ENCODE data around the gene NCAM2.
A peak's percentile ranks its signal among the peaks of the same experiment; 100 is the strongest.

Gene NCAM2

DNA sequence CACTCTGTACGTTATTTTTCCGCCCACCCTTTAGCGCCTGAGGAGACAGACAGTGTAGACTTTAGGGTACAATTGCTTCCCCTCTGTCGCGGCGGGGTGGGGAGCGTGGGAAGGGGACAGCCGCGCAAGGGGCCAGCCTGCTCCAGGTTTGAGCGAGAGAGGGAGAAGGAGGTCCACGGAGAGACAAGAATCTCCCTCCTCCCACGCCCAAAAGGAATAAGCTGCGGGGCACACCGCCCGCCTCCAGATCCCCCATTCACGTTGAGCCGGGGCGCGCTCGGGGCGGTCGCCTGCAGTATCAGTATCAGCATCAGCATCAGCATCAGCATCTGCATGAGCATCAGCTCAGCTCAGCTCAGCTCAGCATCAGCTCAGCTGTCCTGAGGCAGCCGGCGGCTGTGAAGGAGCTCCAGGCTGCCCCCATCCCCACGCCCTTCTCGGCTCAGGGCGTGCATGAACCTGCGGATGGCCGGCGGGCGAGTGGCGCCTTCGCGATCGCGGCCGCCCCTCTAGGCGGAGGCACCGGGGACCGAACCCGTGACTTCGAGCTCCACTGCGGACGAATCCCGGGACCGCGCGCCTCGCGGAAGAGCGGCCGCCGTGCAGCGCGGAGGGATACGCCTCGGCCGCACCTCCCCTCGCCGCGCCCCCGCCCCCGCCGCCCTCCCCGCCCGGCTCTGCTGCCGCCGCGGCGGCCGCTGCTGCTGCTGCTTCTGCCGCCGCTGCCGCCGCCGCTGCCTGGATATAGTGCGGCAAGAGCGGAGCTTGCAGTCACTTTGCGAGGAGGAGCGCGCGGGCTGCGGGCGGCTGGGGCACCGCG lies at the start of gene NCAM2:
Gene NCAM2, plus strand, starts transcription at position 774 of the 820 bp plus-strand sequence.
- DNase-seq (ENCODE audit: extremely low read depth in 1 of 2, low read depth in 1 of 2): peak; percentile 19 to 20

DNA sequence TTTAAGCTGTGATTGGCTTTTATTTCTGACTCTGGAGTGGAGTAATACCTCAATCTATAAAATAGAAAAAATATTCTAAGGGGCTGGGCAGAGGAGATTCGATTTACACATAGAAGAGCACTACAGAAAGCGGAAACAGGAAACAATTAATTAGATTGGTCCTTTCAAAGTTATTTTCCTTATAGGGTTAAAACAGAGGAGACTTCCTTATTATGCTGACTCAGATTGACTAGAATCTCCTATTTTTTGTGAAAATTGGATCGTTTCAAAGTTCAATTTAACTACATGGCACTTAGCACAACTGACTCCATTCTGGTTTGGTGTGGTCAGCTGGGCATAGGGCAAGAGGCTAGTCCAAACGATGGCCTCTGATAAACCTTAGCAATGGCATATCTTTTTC lies 48.3 kb upstream of the NCAM2 start:
- no peak for DNase-seq (ENCODE audit: extremely low read depth in 1 of 2, low read depth in 1 of 2)

GRCh38 chr21:20965816-20966215 lies 32.4 kb upstream of the NCAM2 start:
- DNase-seq (ENCODE audit: extremely low read depth in 1 of 2, low read depth in 1 of 2): no peak

- no peak for DNase-seq (ENCODE audit: extremely low read depth in 1 of 2, low read depth in 1 of 2)
Measured at GRCh38 chr21:20968391-20968790, 29.8 kb upstream of the NCAM2 start.

DNA sequence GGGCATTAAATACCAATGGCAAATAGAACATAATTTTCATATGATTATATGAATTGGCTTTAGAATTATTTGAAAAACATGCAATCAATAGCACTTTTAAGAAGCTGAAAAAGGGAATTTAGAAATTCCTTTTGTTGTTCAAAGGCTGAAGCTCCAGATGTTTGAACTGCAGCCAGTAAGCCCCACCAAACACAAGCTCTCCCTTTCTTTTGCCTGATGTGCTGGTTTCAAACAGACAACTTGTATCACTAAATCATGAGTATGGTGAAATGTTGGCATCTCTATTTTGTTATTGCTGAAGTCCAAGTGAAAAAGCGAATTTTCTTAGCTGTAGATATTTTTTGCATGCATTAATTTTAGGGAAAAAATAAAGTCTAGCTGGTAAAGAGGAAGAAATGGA lies 27.5 kb upstream of the NCAM2 start:
- DNase-seq (ENCODE audit: extremely low read depth in 1 of 2, low read depth in 1 of 2): no peak

DNA sequence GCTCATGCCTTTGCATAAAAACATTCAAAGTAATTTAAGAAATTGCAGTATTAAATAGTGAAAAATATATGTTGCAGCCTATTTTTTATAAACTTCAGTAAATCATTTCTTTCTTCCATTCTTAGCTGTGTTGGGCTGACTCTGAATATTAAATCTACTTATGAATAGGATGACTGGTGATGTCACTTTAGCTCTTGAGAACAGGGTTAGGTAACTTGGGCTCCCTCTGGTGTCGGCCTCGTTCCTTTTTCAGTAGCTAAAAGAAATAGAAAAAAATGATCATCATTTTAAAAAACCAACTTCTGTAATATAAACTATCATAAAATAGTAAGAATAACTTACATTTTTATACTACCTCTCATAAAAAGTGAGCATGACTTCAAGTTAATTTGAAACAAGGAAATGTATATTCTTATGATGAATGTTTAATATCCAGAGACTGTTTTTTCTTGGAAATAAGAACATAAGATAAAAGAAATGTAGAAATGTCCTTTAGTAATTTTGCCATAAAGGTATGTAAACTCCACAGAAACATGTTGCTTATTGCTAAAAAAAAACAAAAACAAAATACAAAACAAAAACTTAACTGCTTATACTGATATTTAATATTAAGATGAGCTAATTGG lies 26.8 kb upstream of the NCAM2 start:
- no peak for DNase-seq (ENCODE audit: extremely low read depth in 1 of 2, low read depth in 1 of 2)

GRCh38 chr21:20994790-20995189 lies 3.4 kb upstream of the NCAM2 start:
- DNase-seq (ENCODE audit: extremely low read depth in 1 of 2, low read depth in 1 of 2): no peak

GRCh38 chr21:20996421-20997310 lies 1.5 kb upstream of the NCAM2 start:
- DNase-seq (ENCODE audit: extremely low read depth in 1 of 2, low read depth in 1 of 2): no peak

GRCh38 chr21:20997311-20997635 lies 936 bp upstream of the NCAM2 start:
- no peak for DNase-seq (ENCODE audit: extremely low read depth in 1 of 2, low read depth in 1 of 2)

DNA sequence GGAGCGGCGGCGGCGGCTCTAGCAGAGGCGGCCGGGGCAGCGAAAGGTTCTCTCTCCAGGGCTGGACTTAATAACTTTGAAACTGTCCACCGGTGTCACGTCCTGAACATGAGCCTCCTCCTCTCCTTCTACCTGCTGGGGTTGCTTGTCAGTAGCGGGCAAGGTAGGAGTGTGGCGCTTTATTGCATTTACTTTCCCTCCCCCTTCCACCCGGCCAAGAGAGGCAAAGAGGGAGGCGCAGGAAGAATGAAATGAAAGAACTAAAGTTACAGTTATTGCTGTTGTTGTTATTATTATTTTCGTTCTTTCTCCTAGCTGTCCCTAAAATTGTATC lies 214 bp downstream of the NCAM2 start:
- no peak for DNase-seq (ENCODE audit: extremely low read depth in 1 of 2, low read depth in 1 of 2)

DNA sequence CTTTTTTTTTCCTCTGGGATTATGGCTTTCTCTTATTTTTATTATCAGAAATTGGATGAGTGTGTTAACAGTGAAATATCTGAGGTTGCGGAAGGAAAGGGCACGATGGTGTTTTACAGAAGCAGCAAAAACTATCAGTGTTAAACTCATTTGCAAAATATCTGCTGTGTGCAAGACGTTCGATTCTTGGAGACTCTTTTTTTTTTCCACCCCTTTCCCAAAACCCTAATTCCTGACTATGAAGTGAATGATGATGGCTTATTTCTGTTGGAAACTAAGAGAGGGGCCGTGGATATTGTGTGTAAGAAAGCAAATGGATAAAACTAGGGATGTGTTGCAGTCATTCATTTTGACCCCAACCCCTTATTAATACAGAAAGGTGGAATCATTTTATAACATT lies 677 bp downstream of the NCAM2 start:
- no peak for DNase-seq (ENCODE audit: extremely low read depth in 1 of 2, low read depth in 1 of 2)

- no peak for DNase-seq (ENCODE audit: extremely low read depth in 1 of 2, low read depth in 1 of 2)
Measured at GRCh38 chr21:20999659-21000058, 1.4 kb downstream of the NCAM2 start.

GRCh38 chr21:21000591-21001175 lies 2.5 kb downstream of the NCAM2 start:
- DNase-seq (ENCODE audit: extremely low read depth in 1 of 2, low read depth in 1 of 2): no peak

DNA sequence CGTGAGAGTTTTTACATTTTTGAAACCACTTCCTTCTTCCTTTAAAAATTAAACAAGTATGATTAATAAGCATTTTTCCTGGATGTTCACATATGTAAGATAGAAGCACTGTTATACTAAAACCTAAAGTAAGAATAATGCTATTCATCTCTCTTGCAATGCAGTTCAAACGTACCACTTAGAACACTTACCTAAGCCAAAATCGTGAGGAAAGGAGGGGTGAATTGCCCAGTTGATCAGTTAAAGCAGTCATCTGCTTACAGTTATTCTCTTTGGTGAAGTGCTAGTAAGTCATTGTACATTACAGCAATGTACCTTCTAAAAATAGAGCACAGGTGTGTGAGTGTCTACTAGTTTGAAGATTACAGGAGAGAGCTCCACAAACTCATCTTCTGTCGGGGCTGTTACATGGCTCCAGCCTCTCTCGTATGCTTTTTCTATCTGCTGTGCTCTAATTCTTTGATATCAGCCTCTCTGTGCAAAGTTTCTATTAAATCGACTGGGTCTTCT lies 3.4 kb downstream of the NCAM2 start:
- no peak for DNase-seq (ENCODE audit: extremely low read depth in 1 of 2, low read depth in 1 of 2)

DNA sequence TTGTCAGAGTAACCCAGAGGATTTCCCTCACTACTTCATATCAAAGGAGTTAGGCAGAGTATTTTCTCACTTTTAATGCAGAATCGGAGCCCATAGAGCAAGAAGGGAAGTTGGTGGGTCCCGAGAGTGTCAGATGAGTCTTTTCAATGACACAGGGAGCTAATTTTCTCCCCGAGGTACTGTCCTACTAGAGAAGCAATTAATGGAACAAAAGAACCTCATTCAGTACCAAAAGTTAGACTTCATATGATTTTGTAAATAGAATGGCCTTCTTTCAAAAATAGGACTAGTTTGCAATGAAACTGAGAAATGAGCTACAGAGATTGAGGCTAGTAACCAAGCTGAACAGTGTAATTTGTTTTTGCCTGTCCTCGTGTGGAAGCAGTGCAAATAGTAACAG lies 3.9 kb downstream of the NCAM2 start:
- no peak for DNase-seq (ENCODE audit: extremely low read depth in 1 of 2, low read depth in 1 of 2)

GRCh38 chr21:21003701-21004100 lies 5.5 kb downstream of the NCAM2 start:
- DNase-seq (ENCODE audit: extremely low read depth in 1 of 2, low read depth in 1 of 2): no peak

GRCh38 chr21:21007606-21008005 lies 9.4 kb downstream of the NCAM2 start:
- DNase-seq (ENCODE audit: extremely low read depth in 1 of 2, low read depth in 1 of 2): no peak

- no peak for DNase-seq (ENCODE audit: extremely low read depth in 1 of 2, low read depth in 1 of 2)
Measured at GRCh38 chr21:21010228-21010627, 12.0 kb downstream of the NCAM2 start.

DNA sequence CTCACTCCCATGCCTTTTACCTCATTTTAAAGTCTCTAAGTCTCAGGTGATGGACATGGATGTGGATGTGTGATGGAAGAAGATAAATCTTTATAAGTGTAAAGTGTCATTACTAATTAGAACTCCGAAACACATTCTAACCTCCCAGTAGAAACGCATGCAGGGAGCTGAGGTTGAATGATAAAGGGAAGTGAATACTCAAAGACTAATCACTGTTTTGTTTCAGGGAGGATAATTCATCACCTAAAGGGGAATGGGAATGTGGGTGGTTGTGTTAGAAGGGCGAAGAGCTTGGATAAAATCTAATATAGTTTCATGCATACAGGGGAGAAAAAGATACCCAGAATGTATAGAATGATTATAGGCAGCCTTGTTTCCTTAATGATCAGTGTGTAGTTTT lies 12.5 kb downstream of the NCAM2 start:
- DNase-seq (ENCODE audit: extremely low read depth in 1 of 2, low read depth in 1 of 2): no peak

- DNase-seq (ENCODE audit: extremely low read depth in 1 of 2, low read depth in 1 of 2): no peak
Measured at GRCh38 chr21:21018821-21019220, 20.6 kb downstream of the NCAM2 start.

- DNase-seq (ENCODE audit: extremely low read depth in 1 of 2, low read depth in 1 of 2): no peak
Measured at GRCh38 chr21:21019681-21020080, 21.5 kb downstream of the NCAM2 start.
